ENCODE data around the gene PRRX2.

Gene PRRX2

GRCh38 chr9:129692534-129692933 lies 27.1 kb downstream of the PRRX2 start:
- Mint-ChIP-seq H3K27me3 (ENCODE audit: low read depth) (peaks cover 22% of the 10 kb centered on the region), H3K9me3 (no peaks in the 10 kb centered on the region), H3K4me3 (no peak overlapping the region), H3K36me3 (ENCODE audit: low read depth) (no peaks in the 10 kb centered on the region), H3K27ac (no peak overlapping the region), H3K4me1 (ENCODE audit: low read depth) (peaks cover 2% of the 10 kb centered on the region)

GRCh38 chr9:129693741-129694140 lies 28.3 kb downstream of the PRRX2 start:
- H3K9me3 Mint-ChIP-seq, result no peaks in the 10 kb centered on the region
- H3K27ac Mint-ChIP-seq, result no peak overlapping the region
- no peak overlapping the region for H3K4me3 Mint-ChIP-seq
- H3K4me1 Mint-ChIP-seq (ENCODE audit: low read depth), result peaks cover 2% of the 10 kb centered on the region
- H3K36me3 Mint-ChIP-seq (ENCODE audit: low read depth), result no peaks in the 10 kb centered on the region
- H3K27me3 Mint-ChIP-seq (ENCODE audit: low read depth), result peaks cover 22% of the 10 kb centered on the region

GRCh38 chr9:129694243-129694646 lies 28.8 kb downstream of the PRRX2 start:
- Mint-ChIP-seq H3K27me3 (ENCODE audit: low read depth) (peaks cover 22% of the 10 kb centered on the region), H3K4me3 (no peak overlapping the region), H3K9me3 (no peaks in the 10 kb centered on the region), H3K36me3 (ENCODE audit: low read depth) (no peaks in the 10 kb centered on the region), H3K4me1 (ENCODE audit: low read depth) (peaks cover 2% of the 10 kb centered on the region), H3K27ac (no peak overlapping the region)

GRCh38 chr9:129695870-129696269 lies 30.4 kb downstream of the PRRX2 start:
- Mint-ChIP-seq H3K4me1 (ENCODE audit: low read depth) (peaks cover 2% of the 10 kb centered on the region), H3K27ac (no peak overlapping the region), H3K9me3 (no peaks in the 10 kb centered on the region), H3K4me3 (no peak overlapping the region), H3K36me3 (ENCODE audit: low read depth) (no peaks in the 10 kb centered on the region), H3K27me3 (ENCODE audit: low read depth) (peaks cover 26% of the 10 kb centered on the region)

- Mint-ChIP-seq H3K9me3 (no peaks in the 10 kb centered on the region), H3K27me3 (ENCODE audit: low read depth) (peaks cover 28% of the 10 kb centered on the region), H3K27ac (no peak overlapping the region), H3K36me3 (ENCODE audit: low read depth) (no peaks in the 10 kb centered on the region), H3K4me1 (ENCODE audit: low read depth) (peaks cover 2% of the 10 kb centered on the region), H3K4me3 (peak overlapping the region; percentile 37)
These were observed 31.7 kb downstream of the PRRX2 start for GRCh38 chr9:129696944-129697655.

- Mint-ChIP-seq H3K4me3 (no peak overlapping the region), H3K27me3 (ENCODE audit: low read depth) (peaks cover 28% of the 10 kb centered on the region), H3K36me3 (ENCODE audit: low read depth) (no peaks in the 10 kb centered on the region), H3K27ac (no peak overlapping the region), H3K4me1 (ENCODE audit: low read depth) (peaks cover 2% of the 10 kb centered on the region), H3K9me3 (no peaks in the 10 kb centered on the region)
These were observed 32.3 kb downstream of the PRRX2 start for GRCh38 chr9:129697656-129698253.

GRCh38 chr9:129698254-129698757 lies 32.9 kb downstream of the PRRX2 start:
- no peaks in the 10 kb centered on the region for H3K9me3 Mint-ChIP-seq
- peaks cover 2% of the 10 kb centered on the region for H3K4me1 Mint-ChIP-seq (ENCODE audit: low read depth)
- H3K27me3 Mint-ChIP-seq (ENCODE audit: low read depth), result peaks cover 28% of the 10 kb centered on the region
- H3K4me3 Mint-ChIP-seq, result no peak overlapping the region
- no peak overlapping the region for H3K27ac Mint-ChIP-seq
- H3K36me3 Mint-ChIP-seq (ENCODE audit: low read depth), result no peaks in the 10 kb centered on the region

- H3K36me3 Mint-ChIP-seq (ENCODE audit: low read depth), result no peaks in the 10 kb centered on the region
- no peak overlapping the region for H3K4me3 Mint-ChIP-seq
- H3K9me3 Mint-ChIP-seq, result no peaks in the 10 kb centered on the region
- no peak overlapping the region for H3K27ac Mint-ChIP-seq
- H3K4me1 Mint-ChIP-seq (ENCODE audit: low read depth), result peaks cover 2% of the 10 kb centered on the region
- peaks cover 12% of the 10 kb centered on the region for H3K27me3 Mint-ChIP-seq (ENCODE audit: low read depth)
These were observed 35.6 kb downstream of the PRRX2 start for GRCh38 chr9:129701054-129701453.

GRCh38 chr9:129701549-129701948 lies 36.1 kb downstream of the PRRX2 start:
- Mint-ChIP-seq H3K4me1 (ENCODE audit: low read depth) (peaks cover 2% of the 10 kb centered on the region), H3K9me3 (no peaks in the 10 kb centered on the region), H3K27ac (no peak overlapping the region), H3K4me3 (no peak overlapping the region), H3K36me3 (ENCODE audit: low read depth) (no peaks in the 10 kb centered on the region), H3K27me3 (ENCODE audit: low read depth) (peaks cover 9% of the 10 kb centered on the region)

- H3K36me3 Mint-ChIP-seq (ENCODE audit: low read depth), result no peaks in the 10 kb centered on the region
- no peak overlapping the region for H3K27ac Mint-ChIP-seq
- H3K4me1 Mint-ChIP-seq (ENCODE audit: low read depth), result no peaks in the 10 kb centered on the region
- no peaks in the 10 kb centered on the region for H3K9me3 Mint-ChIP-seq
- peaks cover 6% of the 10 kb centered on the region for H3K27me3 Mint-ChIP-seq (ENCODE audit: low read depth)
- no peak overlapping the region for H3K4me3 Mint-ChIP-seq
These were observed 37.4 kb downstream of the PRRX2 start for GRCh38 chr9:129702589-129703520.

GRCh38 chr9:129703667-129704355 lies 38.4 kb downstream of the PRRX2 start:
- Mint-ChIP-seq H3K36me3 (ENCODE audit: low read depth) (no peaks in the 10 kb centered on the region), H3K4me3 (no peak overlapping the region), H3K27ac (no peak overlapping the region), H3K4me1 (ENCODE audit: low read depth) (no peaks in the 10 kb centered on the region), H3K27me3 (ENCODE audit: low read depth) (peaks cover 6% of the 10 kb centered on the region), H3K9me3 (no peaks in the 10 kb centered on the region)

- Mint-ChIP-seq H3K4me1 (ENCODE audit: low read depth) (peaks cover 1% of the 10 kb centered on the region), H3K36me3 (ENCODE audit: low read depth) (no peaks in the 10 kb centered on the region), H3K27ac (no peak overlapping the region), H3K27me3 (ENCODE audit: low read depth) (peaks cover 6% of the 10 kb centered on the region), H3K4me3 (no peak overlapping the region), H3K9me3 (no peaks in the 10 kb centered on the region)
These were observed 39.4 kb downstream of the PRRX2 start for GRCh38 chr9:129704807-129705206.

GRCh38 chr9:129708793-129709192 lies 43.3 kb downstream of the PRRX2 start:
- peaks cover 20% of the 10 kb centered on the region for H3K4me1 Mint-ChIP-seq (ENCODE audit: low read depth)
- no peaks in the 10 kb centered on the region for H3K36me3 Mint-ChIP-seq (ENCODE audit: low read depth)
- H3K9me3 Mint-ChIP-seq, result no peaks in the 10 kb centered on the region
- H3K4me3 Mint-ChIP-seq, result no peak overlapping the region
- peak overlapping the region; percentile 58 for H3K27ac Mint-ChIP-seq
- H3K27me3 Mint-ChIP-seq (ENCODE audit: low read depth), result no peaks in the 10 kb centered on the region
